ENCODE data around the gene L2HGDH. TPM values are rescaled to one million over a fixed set of nuclear protein-coding genes. Genes with fewer than 3 reads are reported as not detected.

L2HGDH gene
- polyA plus RNA-seq, 1 of the 3 experiments (the other 2 are of a cell fraction), result 8.4 TPM

DNA sequence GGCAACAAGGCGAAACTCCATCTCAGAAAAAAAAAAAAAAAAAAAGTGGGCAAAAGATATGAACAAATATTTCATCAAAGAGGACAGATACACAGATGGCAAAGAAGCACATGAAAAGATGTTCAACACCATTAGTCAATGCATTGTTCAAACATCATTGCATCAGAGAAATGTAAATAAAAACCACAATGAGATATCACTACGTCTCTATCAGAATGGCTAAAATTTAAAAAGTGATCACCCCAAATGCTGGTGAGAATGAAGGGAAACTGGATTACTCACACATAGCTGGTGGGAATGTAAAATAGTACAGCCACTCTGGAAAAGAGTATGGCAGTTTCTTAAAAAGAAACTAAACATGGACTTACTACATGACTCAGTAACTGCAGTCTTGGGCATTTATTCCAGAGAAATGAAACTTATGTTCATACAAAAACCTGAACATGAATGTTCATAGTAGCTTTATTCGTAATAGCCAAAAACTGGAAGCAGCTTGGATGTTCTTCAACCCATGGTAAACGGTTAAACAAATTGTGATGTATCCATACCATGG is 3.6 kb downstream of the L2HGDH start (continued):
- TF ChIP-seq EZH2phosphoT487 (IDR thresholded peaks at IDR 0.05; ENCODE audit: borderline replicate concordance, low read depth) (no peak), FOSL2 (IDR thresholded peaks at IDR 0.05; ENCODE audit: borderline replicate concordance, low read depth) (no peak), MXI1 (IDR thresholded peaks at IDR 0.05; ENCODE audit: low read depth, low read length) (no peak), TAF1 (IDR thresholded peaks at IDR 0.05; ENCODE audit: borderline replicate concordance, low read depth, low read length) (no peak), RXRA (IDR thresholded peaks at IDR 0.05; ENCODE audit: borderline replicate concordance, low read depth) (no peak), RFX5 (IDR thresholded peaks at IDR 0.05; ENCODE audit: low read length) (no peak)
- TF ChIP-seq, protein P1, sequence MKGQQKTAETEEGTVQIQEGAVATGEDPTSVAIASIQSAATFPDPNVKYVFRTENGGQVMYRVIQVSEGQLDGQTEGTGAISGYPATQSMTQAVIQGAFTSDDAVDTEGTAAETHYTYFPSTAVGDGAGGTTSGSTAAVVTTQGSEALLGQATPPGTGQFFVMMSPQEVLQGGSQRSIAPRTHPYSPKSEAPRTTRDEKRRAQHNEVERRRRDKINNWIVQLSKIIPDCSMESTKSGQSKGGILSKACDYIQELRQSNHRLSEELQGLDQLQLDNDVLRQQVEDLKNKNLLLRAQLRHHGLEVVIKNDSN (IDR thresholded peaks at IDR 0.05; ENCODE audit: borderline replicate concordance, low read depth), result no peak
- TF ChIP-seq, protein P2, sequence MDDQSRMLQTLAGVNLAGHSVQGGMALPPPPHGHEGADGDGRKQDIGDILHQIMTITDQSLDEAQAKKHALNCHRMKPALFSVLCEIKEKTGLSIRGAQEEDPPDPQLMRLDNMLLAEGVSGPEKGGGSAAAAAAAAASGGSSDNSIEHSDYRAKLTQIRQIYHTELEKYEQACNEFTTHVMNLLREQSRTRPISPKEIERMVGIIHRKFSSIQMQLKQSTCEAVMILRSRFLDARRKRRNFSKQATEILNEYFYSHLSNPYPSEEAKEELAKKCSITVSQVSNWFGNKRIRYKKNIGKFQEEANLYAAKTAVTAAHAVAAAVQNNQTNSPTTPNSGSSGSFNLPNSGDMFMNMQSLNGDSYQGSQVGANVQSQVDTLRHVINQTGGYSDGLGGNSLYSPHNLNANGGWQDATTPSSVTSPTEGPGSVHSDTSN (IDR thresholded peaks at IDR 0.05), result no peak
- TF ChIP-seq, protein P3, sequence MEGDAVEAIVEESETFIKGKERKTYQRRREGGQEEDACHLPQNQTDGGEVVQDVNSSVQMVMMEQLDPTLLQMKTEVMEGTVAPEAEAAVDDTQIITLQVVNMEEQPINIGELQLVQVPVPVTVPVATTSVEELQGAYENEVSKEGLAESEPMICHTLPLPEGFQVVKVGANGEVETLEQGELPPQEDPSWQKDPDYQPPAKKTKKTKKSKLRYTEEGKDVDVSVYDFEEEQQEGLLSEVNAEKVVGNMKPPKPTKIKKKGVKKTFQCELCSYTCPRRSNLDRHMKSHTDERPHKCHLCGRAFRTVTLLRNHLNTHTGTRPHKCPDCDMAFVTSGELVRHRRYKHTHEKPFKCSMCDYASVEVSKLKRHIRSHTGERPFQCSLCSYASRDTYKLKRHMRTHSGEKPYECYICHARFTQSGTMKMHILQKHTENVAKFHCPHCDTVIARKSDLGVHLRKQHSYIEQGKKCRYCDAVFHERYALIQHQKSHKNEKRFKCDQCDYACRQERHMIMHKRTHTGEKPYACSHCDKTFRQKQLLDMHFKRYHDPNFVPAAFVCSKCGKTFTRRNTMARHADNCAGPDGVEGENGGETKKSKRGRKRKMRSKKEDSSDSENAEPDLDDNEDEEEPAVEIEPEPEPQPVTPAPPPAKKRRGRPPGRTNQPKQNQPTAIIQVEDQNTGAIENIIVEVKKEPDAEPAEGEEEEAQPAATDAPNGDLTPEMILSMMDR (IDR thresholded peaks at IDR 0.05), result no peak

DNA sequence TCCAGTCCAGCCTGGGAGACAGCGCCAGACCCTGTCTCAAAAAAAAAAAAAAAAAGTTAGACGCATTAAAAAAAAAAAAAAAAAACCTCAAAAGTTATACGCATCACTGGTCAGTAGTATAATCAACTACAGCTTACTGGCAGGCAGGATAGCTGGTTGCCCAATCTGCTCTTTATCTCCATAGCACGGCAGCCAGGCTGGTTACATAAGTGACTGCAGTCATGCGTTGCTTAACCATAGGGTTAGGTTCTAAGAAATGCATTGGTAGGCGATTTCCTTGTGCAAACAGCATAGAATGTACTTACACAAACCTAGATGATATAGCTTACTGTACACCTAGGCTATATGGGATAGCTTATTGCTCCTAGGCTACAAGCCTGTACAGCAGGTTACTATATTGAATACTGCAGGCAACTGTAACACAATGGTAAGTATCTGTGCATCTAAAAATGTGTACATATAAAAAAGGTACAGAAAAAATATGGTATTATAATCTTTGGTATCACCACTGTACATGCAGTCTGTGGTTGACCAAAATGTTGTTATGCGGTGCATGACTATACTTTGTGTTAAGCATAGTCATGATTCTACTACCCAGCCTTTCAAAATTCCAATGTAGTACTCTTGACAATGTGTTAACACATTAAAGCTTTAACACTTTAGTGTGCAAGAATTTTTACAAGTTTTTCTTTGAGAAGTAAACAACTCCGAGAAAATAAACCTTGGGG is 8.1 kb downstream of the L2HGDH start:
- Histone ChIP-seq H4K20me1 (ENCODE audit: insufficient read depth) (no peaks in the 10 kb centered on the region), H3K9ac (no peak overlapping the region), H3F3A (replicated peaks; ENCODE audit: insufficient read depth) (no peaks in the 10 kb centered on the region), H3K36me3 (replicated peaks in 1 of 2; ENCODE audit: control insufficient read depth in 1 of 2, insufficient read depth in 2 of 2, low read length in 1 of 2) (peaks cover 0 to 10% of the 10 kb centered on the region in 2 experiments), H3K4me3 (ENCODE audit: low read depth in 2 of 2, low read length in 1 of 2) (no peak overlapping the region), H3K27me3 (ENCODE audit: insufficient read depth) (no peaks in the 10 kb centered on the region), H3K27ac (ENCODE audit: low read depth in 2 of 2, low read length in 1 of 2) (no peak overlapping the region), H3K9me3 (no peaks in the 10 kb centered on the region), H3K9me2 (peaks cover 3% of the 10 kb centered on the region; the same call in 1 of the 2 replicates), H3K4me1 (ENCODE audit: control insufficient read depth in 1 of 2, insufficient read depth in 2 of 2, low read depth in 1 of 2, low read length in 1 of 2) (no peaks in the 10 kb centered on the region), H2AFZ (ENCODE audit: low read depth) (no peak overlapping the region), H3K4me2 (no peak overlapping the region), H3K79me2 (ENCODE audit: insufficient read depth) (0 out of 2 replicates have a peak, but pooled peaks cover 5% of the 10 kb centered on the region)
- CTCF ChIA-PET, result interaction anchor here (1.0 kb wide), 1 partner anchor 56 kb away, joined by 3 read pairs; no protein-coding TSS in a partner anchor
- WGBS (ENCODE audit: low lambda C conversion rate), result 95% methylated on average over 8 of the region's 8 CpGs
- POLR2A ChIA-PET, result no interaction called here
- no peak for TF ChIP-seq MEF2A (IDR thresholded peaks at IDR 0.05; ENCODE audit: borderline replicate concordance, low read depth)
- TF ChIP-seq JUND (IDR thresholded peaks at IDR 0.05), result no peak
- TF ChIP-seq EZH2phosphoT487 (IDR thresholded peaks at IDR 0.05; ENCODE audit: borderline replicate concordance, low read depth), result no peak
- TF ChIP-seq, protein P4, sequence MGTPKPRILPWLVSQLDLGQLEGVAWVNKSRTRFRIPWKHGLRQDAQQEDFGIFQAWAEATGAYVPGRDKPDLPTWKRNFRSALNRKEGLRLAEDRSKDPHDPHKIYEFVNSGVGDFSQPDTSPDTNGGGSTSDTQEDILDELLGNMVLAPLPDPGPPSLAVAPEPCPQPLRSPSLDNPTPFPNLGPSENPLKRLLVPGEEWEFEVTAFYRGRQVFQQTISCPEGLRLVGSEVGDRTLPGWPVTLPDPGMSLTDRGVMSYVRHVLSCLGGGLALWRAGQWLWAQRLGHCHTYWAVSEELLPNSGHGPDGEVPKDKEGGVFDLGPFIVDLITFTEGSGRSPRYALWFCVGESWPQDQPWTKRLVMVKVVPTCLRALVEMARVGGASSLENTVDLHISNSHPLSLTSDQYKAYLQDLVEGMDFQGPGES (IDR thresholded peaks at IDR 0.05; ENCODE audit: low read depth, low read length), result no peak
- TF ChIP-seq RFX5 (IDR thresholded peaks at IDR 0.05; ENCODE audit: low read length), result no peak
- TF ChIP-seq, protein P5, sequence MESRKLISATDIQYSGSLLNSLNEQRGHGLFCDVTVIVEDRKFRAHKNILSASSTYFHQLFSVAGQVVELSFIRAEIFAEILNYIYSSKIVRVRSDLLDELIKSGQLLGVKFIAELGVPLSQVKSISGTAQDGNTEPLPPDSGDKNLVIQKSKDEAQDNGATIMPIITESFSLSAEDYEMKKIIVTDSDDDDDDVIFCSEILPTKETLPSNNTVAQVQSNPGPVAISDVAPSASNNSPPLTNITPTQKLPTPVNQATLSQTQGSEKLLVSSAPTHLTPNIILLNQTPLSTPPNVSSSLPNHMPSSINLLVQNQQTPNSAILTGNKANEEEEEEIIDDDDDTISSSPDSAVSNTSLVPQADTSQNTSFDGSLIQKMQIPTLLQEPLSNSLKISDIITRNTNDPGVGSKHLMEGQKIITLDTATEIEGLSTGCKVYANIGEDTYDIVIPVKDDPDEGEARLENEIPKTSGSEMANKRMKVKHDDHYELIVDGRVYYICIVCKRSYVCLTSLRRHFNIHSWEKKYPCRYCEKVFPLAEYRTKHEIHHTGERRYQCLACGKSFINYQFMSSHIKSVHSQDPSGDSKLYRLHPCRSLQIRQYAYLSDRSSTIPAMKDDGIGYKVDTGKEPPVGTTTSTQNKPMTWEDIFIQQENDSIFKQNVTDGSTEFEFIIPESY (IDR thresholded peaks at IDR 0.05; ENCODE audit: borderline replicate concordance, low read depth), result no peak
- no peak for TF ChIP-seq TEAD4 (IDR thresholded peaks at IDR 0.05; ENCODE audit: borderline replicate concordance, insufficient read depth)
- no peak for TF ChIP-seq NFIC (IDR thresholded peaks at IDR 0.05; ENCODE audit: borderline replicate concordance)
- TF ChIP-seq TCF12 (IDR thresholded peaks at IDR 0.05), result no peak
- no peak for TF ChIP-seq NRF1 (IDR thresholded peaks at IDR 0.05; ENCODE audit: low read depth, low read length)
- TF ChIP-seq SMC3 (IDR thresholded peaks at IDR 0.05; ENCODE audit: low read depth, low read length), result no peak
- TF ChIP-seq FOXJ3 (CRISPR knock-in tag; IDR thresholded peaks at IDR 0.05), result no peak
- TF ChIP-seq GABPA (IDR thresholded peaks at IDR 0.05; ENCODE audit: low read depth), result no peak
- TF ChIP-seq RAD21 (IDR thresholded peaks at IDR 0.05; ENCODE audit: low read length), result no peak
- no peak for TF ChIP-seq CHD2 (IDR thresholded peaks at IDR 0.05; ENCODE audit: low read length, partially characterized antibody)
- no peak for TF ChIP-seq POLR2AphosphoS5 (IDR thresholded peaks at IDR 0.05; ENCODE audit: low read depth, low read length)
- TF ChIP-seq FOSL2 (IDR thresholded peaks at IDR 0.05; ENCODE audit: borderline replicate concordance, low read depth), result no peak
- no peak for DNase-seq
